ENCODE measurements around the gene VPS16. TPM values are rescaled to one million over a fixed set of nuclear protein-coding genes. Genes with fewer than 3 reads are reported as not detected.

Gene VPS16
- total and polyA plus RNA-seq, 4 donors = 14.5 to 24.3 (median 16.1) TPM

GRCh38 chr20:2796011-2796660 is 44.4 kb upstream of the VPS16 start:
- WGBS = 91% methylated on average over 20 of the region's 20 CpGs
- no peak for DNase-seq (ENCODE audit: low spot score)
- Histone ChIP-seq H3K27ac (ENCODE audit: low read depth in 1 of 2, low read length in 2 of 2) (no peak overlapping the region), H3K27me3 (ENCODE audit: control insufficient read depth in 4 of 4, insufficient read depth in 4 of 4, low read length in 3 of 4) (peaks cover 0 to 10% (median 4%) of the 10 kb centered on the region in 4 donors), H3K9me3 (ENCODE audit: control insufficient read depth in 4 of 4, low read length in 3 of 4) (peaks cover 0 to 6% (median under 1%) of the 10 kb centered on the region in 4 donors), H3K36me3 (ENCODE audit: control insufficient read depth in 4 of 4, insufficient read depth in 3 of 4, low read depth in 1 of 4, low read length in 3 of 4) (no peaks in the 10 kb centered on the region), H3K4me3 (ENCODE audit: low read depth in 1 of 3, low read length in 3 of 3) (no peak overlapping the region), H3K9ac (ENCODE audit: low read depth in 1 of 2, low read length in 2 of 2) (no peak overlapping the region), H3K4me1 (ENCODE audit: control insufficient read depth in 4 of 4, insufficient read depth in 4 of 4, low read length in 3 of 4) (peaks cover 0 to 8% (median 4%) of the 10 kb centered on the region in 4 donors)
- TF ChIP-seq REST (IDR thresholded peaks at IDR 0.05) (no peak), JUND (IDR thresholded peaks at IDR 0.05) (no peak), NR2F2 (IDR thresholded peaks at IDR 0.05) (no peak), GABPA (IDR thresholded peaks at IDR 0.05 in 1 of 2, conservative IDR thresholded peaks at IDR 0.05 in 1 of 2) (no peak), EGR1 (IDR thresholded peaks at IDR 0.05; ENCODE audit: low read depth in 2 of 2) (no peak)

- no peak overlapping the region for H3K27ac ChIP-seq (ENCODE audit: low read depth in 1 of 2, low read length in 2 of 2)
- WGBS = 86% methylated on average over 16 of the region's 16 CpGs
- no peak for DNase-seq (ENCODE audit: low spot score)
- no peak overlapping the region for H3K4me3 ChIP-seq (ENCODE audit: low read depth in 1 of 3, low read length in 3 of 3)
- peaks cover 0 to 2% (median 0%) of the 10 kb centered on the region in 4 donors for H3K36me3 ChIP-seq (ENCODE audit: control insufficient read depth in 4 of 4, insufficient read depth in 3 of 4, low read depth in 1 of 4, low read length in 3 of 4)
- peaks cover under 1 to 11% (median 5%) of the 10 kb centered on the region in 4 donors for H3K27me3 ChIP-seq (ENCODE audit: control insufficient read depth in 4 of 4, insufficient read depth in 4 of 4, low read length in 3 of 4)
- no peak overlapping the region for H3K9ac ChIP-seq (ENCODE audit: low read depth in 1 of 2, low read length in 2 of 2)
- H3K9me3 ChIP-seq (ENCODE audit: control insufficient read depth in 4 of 4, low read length in 3 of 4) = peaks cover 3 to 9% (median 4%) of the 10 kb centered on the region in 4 donors
- no peak for TF ChIP-seq HNF4G (IDR thresholded peaks at IDR 0.05)
- TF ChIP-seq HNF4A (conservative IDR thresholded peaks at IDR 0.05) = no peak
- no peak for TF ChIP-seq ATF3 (IDR thresholded peaks at IDR 0.05)
- no peak for TF ChIP-seq REST (IDR thresholded peaks at IDR 0.05)
- TF ChIP-seq GABPA (IDR thresholded peaks at IDR 0.05 in 1 of 2, conservative IDR thresholded peaks at IDR 0.05 in 1 of 2) = no peak
- TF ChIP-seq ZBTB33 (IDR thresholded peaks at IDR 0.05) = no peak
- no peak for TF ChIP-seq SP1 (IDR thresholded peaks at IDR 0.05)
- H3K4me1 ChIP-seq (ENCODE audit: control insufficient read depth in 4 of 4, insufficient read depth in 4 of 4, low read length in 3 of 4) = peaks cover 0 to 8% (median 4%) of the 10 kb centered on the region in 4 donors
Observed at GRCh38 chr20:2797136-2797983, 43.2 kb upstream of the VPS16 start.
